GM19043 (cell line): ENCODE results near the gene DICER1.

Source experiments
- ATAC-seq: cut with Tn5 transposase; IDR thresholded peaks from one replicate; pipeline ENCODE4 v1.9.1; 2021; ENCODE audit warnings: low read depth; ENCODE audit not compliant: unreplicated experiment

DICER1 gene

GRCh38 chr14:95043732-95044462 is 113.4 kb downstream of the DICER1 start:
- no peak for ATAC-seq

GRCh38 chr14:95043314-95043713 is 114.0 kb downstream of the DICER1 start:
- no peak for ATAC-seq

DNA sequence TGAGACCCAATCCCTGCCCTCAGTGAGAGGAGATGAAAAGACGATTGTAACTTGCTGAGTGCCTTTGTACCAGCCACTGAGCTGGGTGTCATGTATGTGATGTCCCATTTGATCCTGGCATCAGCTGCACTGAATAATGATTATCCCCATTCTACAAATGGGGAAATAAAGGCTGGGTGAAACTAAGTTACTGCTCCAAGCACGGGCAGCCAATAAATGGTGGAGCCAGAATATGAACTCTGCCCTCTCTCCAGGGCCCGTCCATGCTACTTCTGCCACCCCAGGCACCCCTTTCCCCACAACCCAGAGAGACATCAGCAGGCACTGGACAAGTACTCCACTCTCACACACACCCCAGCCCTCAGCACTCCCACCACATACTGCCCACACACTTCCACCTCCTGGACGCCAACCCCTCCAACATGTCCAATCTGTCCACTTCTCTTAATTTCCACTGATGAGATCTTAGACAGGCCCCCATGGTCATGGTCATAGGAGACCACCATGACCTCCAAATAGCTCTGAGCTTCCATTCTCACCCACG is 115.8 kb downstream of the DICER1 start:
- ATAC-seq: no peak

DNA sequence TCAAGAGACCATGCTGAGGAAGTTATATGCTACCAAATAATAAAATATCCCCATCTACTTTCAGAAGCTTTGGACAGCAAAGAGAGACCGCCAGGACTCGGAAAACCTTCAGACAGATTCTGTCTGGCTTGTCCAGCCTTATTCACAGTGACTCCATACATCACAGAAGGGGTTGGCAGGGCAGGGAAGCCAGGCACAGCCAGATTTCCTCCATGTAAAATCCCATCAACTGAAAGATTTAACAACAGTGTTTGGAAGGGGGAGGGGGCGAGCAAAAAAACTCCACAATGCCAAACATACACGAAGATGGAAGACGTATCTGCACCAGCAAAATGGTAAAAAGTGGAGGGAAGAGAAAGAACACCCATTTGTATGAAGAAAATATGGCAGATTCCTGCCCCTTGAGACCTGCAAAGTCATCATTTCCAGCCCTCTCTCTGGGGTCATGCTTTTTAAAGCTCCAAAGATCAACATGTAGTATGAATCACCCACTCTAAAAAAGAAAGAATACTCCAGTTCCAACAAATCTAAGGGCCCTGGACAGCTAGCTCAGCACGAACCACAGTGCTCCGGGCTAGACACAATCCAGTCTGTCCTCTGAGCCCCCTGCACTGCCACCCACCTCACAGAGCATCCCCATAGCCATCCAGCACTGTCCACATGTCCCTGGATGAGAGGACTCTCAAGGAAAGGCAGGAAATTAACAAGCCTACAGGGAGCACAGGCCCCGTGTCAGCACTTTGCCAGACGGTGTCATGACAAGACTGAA is 116.4 kb downstream of the DICER1 start:
- ATAC-seq: no peak

DNA sequence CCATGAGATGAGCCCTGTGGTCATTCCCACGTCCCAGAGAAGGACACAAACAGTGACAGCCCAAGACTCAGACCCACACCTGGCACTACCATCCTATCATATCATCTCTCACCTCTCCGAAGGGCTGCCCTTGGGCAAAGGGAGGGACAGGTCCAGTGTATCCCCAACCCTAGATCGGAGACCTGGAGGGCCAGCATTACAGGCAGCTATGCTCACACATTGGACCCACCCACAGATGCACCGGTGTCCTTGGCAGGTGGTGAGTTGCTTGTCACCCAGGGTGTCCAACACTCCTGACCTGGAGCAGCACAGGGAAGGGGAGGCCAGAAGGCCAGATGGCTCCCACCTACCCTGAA is 117.4 kb downstream of the DICER1 start:
- ATAC-seq: no peak

DNA sequence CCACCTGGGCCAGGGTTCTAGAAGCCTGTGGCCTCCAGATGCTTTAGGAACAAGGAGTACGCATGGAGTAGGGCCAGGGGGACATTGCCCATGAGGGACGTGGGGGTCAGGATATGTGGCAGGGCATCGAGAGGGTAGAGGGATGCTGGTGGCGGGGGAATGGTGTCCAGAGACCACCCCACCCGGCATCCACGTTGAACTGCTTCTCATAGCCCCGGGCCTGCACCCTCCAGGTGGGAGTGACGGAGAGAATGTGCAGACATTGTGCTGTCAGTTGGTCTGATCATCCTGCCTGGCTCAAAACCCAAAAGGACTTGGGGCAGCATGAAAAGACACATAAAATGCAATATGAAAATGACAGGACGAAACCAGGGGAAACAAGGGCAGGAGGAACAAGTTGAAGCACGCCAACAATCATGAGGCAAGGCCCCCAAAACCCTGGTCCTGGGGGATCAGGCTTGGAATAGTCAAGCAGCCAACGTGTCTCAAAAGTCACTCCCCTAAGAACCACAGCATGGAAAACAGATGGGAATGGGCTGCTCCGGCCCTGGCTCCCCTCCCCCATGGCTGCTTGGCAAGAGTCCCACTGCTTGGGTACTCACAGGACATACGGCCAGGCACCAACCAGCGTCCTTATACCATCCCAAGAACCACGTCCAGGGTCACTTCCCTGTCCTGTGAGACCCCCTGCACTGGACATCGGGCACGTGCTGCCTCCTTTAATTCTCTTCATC is 117.9 kb downstream of the DICER1 start:
- no peak for ATAC-seq

DNA sequence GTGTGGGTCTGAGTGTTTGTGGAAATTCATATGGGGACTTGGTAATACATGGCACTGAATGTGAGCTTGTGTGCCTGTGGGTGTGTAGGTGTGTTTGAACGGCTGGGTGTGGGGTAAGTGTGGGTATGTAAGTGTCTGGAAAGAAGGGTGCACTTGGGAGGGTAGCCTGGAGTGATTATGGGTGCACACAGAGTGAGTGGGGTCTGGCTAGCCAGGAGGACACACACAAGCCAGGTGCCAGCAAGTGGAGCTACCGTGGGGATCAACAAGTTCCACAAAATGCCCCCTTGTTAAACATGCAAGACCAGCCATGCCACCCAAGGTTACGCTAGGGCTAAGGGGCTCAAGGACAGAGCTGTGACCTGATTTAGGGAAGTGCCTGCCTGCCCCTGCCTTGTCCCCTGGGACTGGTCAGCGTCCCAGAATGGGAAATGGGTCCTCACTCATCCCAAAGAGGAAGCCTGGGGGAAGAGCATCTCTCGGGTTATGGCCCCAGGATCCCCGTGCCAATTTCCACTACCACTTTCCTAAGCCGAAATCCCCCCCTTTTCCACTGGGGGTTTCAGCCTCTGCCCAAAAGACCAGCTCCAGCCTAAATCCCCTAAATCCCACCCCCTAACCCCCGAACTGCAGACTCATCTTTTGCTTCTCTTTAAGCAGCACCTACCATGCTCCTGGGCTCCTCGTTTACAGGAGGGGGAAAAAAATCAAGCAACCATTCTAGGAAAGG is 118.6 kb downstream of the DICER1 start:
- ATAC-seq: no peak

GRCh38 chr14:95037273-95037672 is 120.1 kb downstream of the DICER1 start:
- no peak for ATAC-seq
